Left lobe of liver (tissue), 2 donors: ENCODE data around the gene BSDC1. TPM values are rescaled to one million over a fixed set of nuclear protein-coding genes. Genes with fewer than 3 reads are reported as not detected.
"Not testable (repeated sequence)": the region's sequence is repeated elsewhere in the genome, so short reads cannot be mapped to it uniquely, and the experiment has no call there.

Experiments
- ATAC-seq: fragments of 200-7000 bp; cut with Tn5 transposase; one replicate; pipeline ENCODE4 v1.9.1; 2020; ENCODE audit warnings: mild to moderate bottlenecking, moderate library complexity
- DNase-seq: peaks from one replicate; pipeline ENCODE4 v3.0.0-alpha.2; 2020; ENCODE audit warnings: low spot score
- total RNA-seq: library from RNA; stranded (reverse); gene quantifications from one replicate; pipeline ENCODE4 v1.2.1, GENCODE V29; 2021
- donor health status: DM: no; HTN: no; CAD: no; lungs with moderate emphysema.
- donor health status: DM: no; HTN: yes; CAD: no.

BSDC1 gene, protein sequence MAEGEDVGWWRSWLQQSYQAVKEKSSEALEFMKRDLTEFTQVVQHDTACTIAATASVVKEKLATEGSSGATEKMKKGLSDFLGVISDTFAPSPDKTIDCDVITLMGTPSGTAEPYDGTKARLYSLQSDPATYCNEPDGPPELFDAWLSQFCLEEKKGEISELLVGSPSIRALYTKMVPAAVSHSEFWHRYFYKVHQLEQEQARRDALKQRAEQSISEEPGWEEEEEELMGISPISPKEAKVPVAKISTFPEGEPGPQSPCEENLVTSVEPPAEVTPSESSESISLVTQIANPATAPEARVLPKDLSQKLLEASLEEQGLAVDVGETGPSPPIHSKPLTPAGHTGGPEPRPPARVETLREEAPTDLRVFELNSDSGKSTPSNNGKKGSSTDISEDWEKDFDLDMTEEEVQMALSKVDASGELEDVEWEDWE
- 58.6 TPM for total RNA-seq

- ATAC-seq, result peak; percentile 94
Measured at GRCh38 chr1:32394141-32394889, at the start of gene BSDC1. TSS of gene BSDC1 (minus strand) at chr1:32394441. CDS start at chr1:32394414, 27 bp downstream.

GRCh38 chr1:32441467-32441866, 47.2 kb upstream of the BSDC1 start:
- DNase-seq, ATAC-seq: not testable (repeated sequence)

More at GRCh38 chr1:32394141-32394889, at the start of gene BSDC1:
- peak; percentile 99 for DNase-seq

GRCh38 chr1:32438777-32439176, 44.5 kb upstream of the BSDC1 start:
- not testable (repeated sequence) for DNase-seq, ATAC-seq

- no peak for ATAC-seq
- no peak for DNase-seq
Measured at GRCh38 chr1:32438136-32438535, 43.9 kb upstream of the BSDC1 start.

DNA sequence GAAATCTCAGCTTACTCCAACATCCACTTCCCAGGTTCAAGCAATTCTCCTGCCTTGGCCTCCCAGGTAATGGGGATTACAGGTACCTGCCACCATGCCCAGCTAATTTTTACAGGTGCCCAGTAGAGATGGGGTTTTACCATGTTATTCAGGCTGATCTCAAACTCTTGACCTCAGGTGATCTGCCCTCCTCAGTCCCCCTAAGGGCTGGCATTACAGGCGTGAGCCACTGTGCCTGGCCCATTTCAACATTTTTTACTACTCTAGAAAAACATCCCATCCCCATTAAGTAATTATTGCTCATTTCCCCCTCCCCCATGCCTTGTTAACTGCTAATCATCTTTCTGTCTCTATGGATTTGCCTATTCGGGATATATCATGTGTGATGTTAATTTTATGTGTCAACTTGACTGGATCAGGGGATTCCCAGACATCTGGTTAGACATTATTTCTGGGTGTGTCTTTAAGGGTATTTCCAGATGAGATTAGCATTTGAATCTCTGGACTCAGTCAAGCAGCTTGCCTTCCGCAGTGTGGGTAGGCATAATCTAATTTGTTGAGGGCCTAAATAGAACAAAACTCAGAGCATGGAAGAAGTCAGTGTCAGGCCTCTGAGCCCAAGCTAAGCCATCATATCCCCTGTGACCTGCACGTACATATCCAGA, 37.6 kb upstream of the BSDC1 start:
- DNase-seq (no peak), ATAC-seq (no peak)

DNA sequence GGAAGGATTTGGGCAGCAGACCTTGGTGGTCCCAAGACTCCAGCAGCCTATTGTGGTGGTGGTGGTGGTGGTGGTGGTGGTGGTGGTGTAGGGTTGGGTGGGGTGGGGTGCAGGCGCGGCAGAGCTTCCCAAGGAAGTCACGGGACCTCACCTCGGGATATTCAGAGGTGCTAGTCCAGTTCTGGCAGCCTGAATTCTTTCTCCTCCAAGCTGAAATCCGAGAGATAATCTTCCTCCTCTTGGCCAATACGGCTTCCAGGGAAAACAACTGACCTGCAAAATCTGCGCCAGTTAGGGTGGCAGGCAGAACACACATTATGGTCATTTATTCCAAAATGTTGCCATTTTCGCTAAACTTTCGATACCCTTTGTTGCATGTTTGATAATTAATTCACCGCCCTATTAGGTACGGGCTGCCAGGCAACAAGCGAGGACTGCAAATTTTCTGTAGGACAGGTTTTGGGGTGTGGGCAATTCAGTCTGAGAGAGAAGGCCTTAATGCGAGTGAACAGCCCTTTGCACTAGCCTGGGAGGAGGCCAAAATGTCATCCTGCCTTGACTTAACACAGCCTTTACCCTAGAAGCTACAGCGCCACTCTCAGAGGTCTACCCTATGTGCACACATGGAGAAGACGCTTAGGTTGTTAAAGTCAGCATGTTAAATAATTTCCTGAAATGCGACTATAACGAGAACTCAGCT, 33.2 kb upstream of the BSDC1 start:
- no peak for ATAC-seq
- no peak for DNase-seq

- DNase-seq, result no peak
- no peak for ATAC-seq
Measured at GRCh38 chr1:32426489-32427255, 32.4 kb upstream of the BSDC1 start.

- ATAC-seq (no peak), DNase-seq (no peak)
Measured at GRCh38 chr1:32421775-32422174, 27.5 kb upstream of the BSDC1 start.

GRCh38 chr1:32414186-32414886, 20.1 kb upstream of the BSDC1 start:
- no peak for DNase-seq

DNA sequence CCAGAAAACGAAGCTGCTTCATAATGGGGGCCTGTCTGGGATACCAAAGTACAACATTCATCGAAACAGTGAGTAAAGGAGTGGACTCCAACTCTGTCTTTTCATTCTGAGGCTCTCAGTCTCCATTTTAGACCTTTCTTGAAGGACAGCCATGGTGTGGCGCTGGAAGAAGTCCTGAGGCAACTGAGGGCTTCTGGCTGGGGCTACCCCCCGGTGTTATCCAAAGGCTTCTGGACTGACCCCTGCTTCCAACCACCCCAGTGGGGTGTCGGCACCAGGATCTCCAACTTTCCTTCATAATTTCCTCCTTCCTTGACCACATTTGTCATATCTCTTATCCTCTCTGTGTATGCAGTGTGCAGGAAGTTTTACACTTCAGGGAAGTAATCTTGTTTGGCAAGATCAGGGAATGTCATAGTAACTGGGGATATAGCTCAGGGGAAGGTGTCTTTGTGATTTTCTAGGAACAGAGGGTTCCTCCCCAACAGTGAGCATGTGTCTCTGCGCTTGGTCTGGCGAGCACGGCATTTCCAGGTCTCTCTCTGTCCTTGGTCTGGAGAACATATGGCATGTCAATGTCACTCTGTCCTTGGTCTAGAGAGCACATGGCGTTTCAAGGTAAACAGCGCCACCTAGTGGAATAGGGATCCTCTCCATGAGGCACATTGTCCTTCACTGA, 19.4 kb upstream of the BSDC1 start:
- peak; percentile 72 for DNase-seq
- peak; percentile 93 for ATAC-seq

More at GRCh38 chr1:32414186-32414886, 20.1 kb upstream of the BSDC1 start:
- no peak for ATAC-seq

DNA sequence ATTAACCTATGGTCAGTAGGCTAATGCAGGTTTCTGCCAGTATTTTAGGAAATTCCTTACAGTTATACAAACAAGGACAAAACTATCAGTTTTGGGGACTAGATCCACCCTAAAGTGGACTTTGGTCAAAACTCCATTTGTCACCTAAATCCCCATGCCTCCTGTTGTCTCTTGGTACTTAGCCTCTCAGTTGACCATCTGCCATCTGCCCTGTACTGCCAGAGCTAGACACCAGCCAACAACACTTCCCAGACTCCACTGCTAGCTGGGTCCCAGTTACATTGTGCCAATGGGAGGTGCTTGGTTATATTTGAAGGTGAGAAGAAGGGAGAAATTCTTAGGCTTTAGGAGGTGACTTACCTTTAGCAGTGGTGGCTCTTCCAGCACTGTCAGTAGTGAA, 17.0 kb upstream of the BSDC1 start:
- ATAC-seq, result peak; percentile 69
- peak; percentile 61 for DNase-seq

GRCh38 chr1:32406629-32407111, 12.4 kb upstream of the BSDC1 start:
- DNase-seq, result peak; percentile 84
- ATAC-seq, result peak; percentile 90

GRCh38 chr1:32405672-32406467, 11.6 kb upstream of the BSDC1 start:
- no peak for DNase-seq

DNA sequence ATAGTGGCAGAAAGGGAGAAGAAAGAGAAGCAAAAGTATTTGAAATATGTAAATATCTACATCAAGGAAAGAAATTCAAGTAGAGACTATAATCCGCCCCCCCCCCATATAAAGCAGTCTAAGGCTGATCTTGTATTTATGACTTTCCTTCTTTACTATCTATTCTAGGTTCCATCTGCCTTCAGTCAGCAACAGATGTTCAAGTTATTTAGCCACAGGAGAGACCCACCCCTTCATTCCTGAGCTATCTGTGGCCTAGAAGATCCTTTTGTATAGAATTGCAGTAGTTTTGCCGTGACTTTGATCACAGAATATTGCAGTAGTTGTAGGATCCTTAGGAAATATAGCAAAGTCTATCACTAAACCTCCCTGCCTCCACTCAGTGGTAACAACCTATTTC, 10.7 kb upstream of the BSDC1 start:
- ATAC-seq (no peak), DNase-seq (no peak)

More at GRCh38 chr1:32405672-32406467, 11.6 kb upstream of the BSDC1 start:
- peak; percentile 19 for ATAC-seq

DNA sequence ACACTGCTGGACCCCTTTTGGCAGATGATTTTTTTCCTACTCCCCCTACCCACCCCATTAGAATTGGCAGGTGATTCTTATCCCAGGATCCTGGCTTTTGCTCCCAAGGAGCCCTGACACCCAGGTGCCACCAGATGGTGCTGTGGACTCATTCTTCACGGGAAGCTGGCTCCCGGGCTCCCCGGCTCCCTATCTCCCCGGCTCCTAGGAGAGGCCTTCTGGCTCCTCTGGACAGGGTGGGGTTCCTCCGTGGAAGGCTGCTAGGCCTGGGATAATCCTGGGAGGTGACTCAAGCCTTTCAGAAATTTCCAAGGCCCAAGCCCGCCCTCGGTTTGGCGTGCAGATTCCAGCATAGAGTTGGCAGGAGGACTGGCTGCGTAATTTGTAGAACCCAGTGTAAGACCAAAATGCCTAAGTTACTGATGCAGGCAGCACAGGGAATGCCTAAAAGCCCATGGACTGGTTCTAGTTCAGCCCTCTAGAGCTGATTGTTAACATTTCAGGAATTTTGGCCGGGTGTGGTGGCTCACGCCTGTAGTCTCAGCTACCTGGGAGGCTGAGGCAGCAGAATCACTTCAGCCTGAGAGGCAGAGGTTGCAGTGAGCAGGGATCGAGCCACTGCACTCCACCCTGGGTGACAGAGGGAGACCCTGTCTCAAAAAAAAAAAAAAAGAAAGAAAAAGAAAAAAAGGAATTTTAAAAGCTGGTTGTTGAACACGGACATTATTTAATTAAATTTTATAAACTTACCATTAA, 6.8 kb upstream of the BSDC1 start:
- peak; percentile 99 for ATAC-seq

GRCh38 chr1:32399843-32400242, 5.6 kb upstream of the BSDC1 start:
- ATAC-seq (no peak), DNase-seq (no peak)

More for the DNA sequence above, 6.8 kb upstream of the BSDC1 start:
- DNase-seq, result peak; percentile 81

DNA sequence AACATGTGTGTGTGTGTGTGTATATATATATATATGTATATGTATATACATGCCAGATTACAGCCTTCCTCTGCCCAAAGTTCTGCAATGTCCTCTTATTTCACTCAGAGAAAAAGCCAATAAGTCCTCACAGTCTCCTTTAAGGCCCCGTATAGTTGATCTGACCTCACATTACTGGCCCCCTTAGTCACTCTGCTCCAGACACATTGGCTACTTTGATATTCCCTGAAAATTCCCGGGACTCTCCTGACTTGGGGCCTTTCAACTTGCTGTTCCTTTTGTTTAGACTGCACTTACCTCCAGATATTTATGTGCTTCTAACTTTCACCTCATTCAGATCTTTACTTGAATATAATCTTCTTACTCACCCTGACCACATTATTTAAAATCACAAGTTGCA, 4.2 kb upstream of the BSDC1 start:
- no peak for DNase-seq
- no peak for ATAC-seq
